Liver (tissue), 9 donors: ENCODE data around the gene BRS3. TPM values are rescaled to one million over a fixed set of nuclear protein-coding genes. Genes with fewer than 3 reads are reported as not detected.
"Not testable (repeated sequence)": the region's sequence is repeated elsewhere in the genome, so short reads cannot be mapped to it uniquely, and the experiment has no call there.

Source experiments
- DNase-seq: peaks from one replicate; pipeline ENCODE4 v3.0.0-alpha.2; 2017; ENCODE audit warnings: low spot score
- H3K27ac ChIP-seq, 2 donors: one replicate each; pipeline ENCODE4 v1.7.0; 2013; ENCODE audit warnings: inconsistent platforms in 2 of 2, low read length in 2 of 2, control low read depth in 1 of 2, low read depth in 1 of 2, mild to moderate bottlenecking in 1 of 2
- H3K27me3 ChIP-seq, 4 donors: one replicate each; pipeline versions ENCODE4 v1.6.1 to v1.7.0; 2013; ENCODE audit warnings: low read length in 3 of 4, inconsistent platforms in 1 of 4, mild to moderate bottlenecking in 1 of 4, moderate library complexity in 1 of 4; ENCODE audit not compliant: control insufficient read depth in 4 of 4, insufficient read depth in 4 of 4
- H3K36me3 ChIP-seq, 4 donors: one replicate each; pipeline versions ENCODE4 v1.6.1 to v1.7.0; 2013; ENCODE audit warnings: low read length in 3 of 4, mild to moderate bottlenecking in 3 of 4, low read depth in 1 of 4, moderate library complexity in 1 of 4; ENCODE audit not compliant: control insufficient read depth in 4 of 4, insufficient read depth in 3 of 4
- H3K4me1 ChIP-seq, 4 donors: one replicate each; pipeline versions ENCODE4 v1.6.1 to v1.7.0; 2013; ENCODE audit warnings: low read length in 3 of 4, mild to moderate bottlenecking in 3 of 4, moderate library complexity in 1 of 4; ENCODE audit not compliant: control insufficient read depth in 4 of 4, insufficient read depth in 4 of 4
- H3K4me3 ChIP-seq, 3 donors: one replicate each; pipeline versions ENCODE4 v1.6.1 to v1.7.0; 2013; ENCODE audit warnings: low read length in 3 of 3, control low read depth in 1 of 3, low read depth in 1 of 3, mild to moderate bottlenecking in 1 of 3
- H3K9ac ChIP-seq, 2 donors: one replicate each; pipeline ENCODE4 v1.7.0; 2013; ENCODE audit warnings: low read length in 2 of 2, mild to moderate bottlenecking in 2 of 2, moderate library complexity in 2 of 2, control low read depth in 1 of 2, low read depth in 1 of 2
- H3K9me3 ChIP-seq, 4 donors: one replicate each; pipeline versions ENCODE4 v1.6.1 to v1.7.0; 2013; ENCODE audit warnings: low read length in 3 of 4; ENCODE audit not compliant: control insufficient read depth in 4 of 4
- CTCF ChIP-seq: fragments of 150-350 bp; IDR thresholded peaks from 2 replicates; pipeline ENCODE4 v1.5.1; 2017; ENCODE audit warnings: improper control_type of control experiment, low read depth, low read length; ENCODE audit not compliant: missing input control
- EGR1 ChIP-seq, 2 donors: IDR thresholded peaks; 2 replicates each; pipeline ENCODE4 v1.6.1; 2016 to 2018; ENCODE audit warnings: antibody characterized with exemption in 2 of 2, low read depth in 2 of 2
- FOXA1 ChIP-seq: IDR thresholded peaks from 2 replicates; pipeline ENCODE4 v1.6.1; 2016; ENCODE audit warnings: antibody characterized with exemption
- FOXA2 ChIP-seq: IDR thresholded peaks from 2 replicates; pipeline ENCODE4 v1.6.1; 2016; ENCODE audit warnings: antibody characterized with exemption
- GABPA ChIP-seq, 2 donors: IDR thresholded peaks in 1 of 2; conservative IDR thresholded peaks in 1 of 2; 2 replicates each; pipeline ENCODE4 v1.6.1; 2016; ENCODE audit warnings: antibody characterized with exemption in 2 of 2, mild to moderate bottlenecking in 1 of 2, moderate library complexity in 1 of 2
- HNF4A ChIP-seq, 2 donors: conservative IDR thresholded peaks; 2 replicates each; pipeline ENCODE4 v1.6.1; 2016; ENCODE audit warnings: antibody characterized with exemption in 2 of 2, mild to moderate bottlenecking in 2 of 2
- HNF4G ChIP-seq: IDR thresholded peaks from 2 replicates; pipeline ENCODE4 v1.6.1; 2016; ENCODE audit warnings: antibody characterized with exemption
- JUND ChIP-seq, 2 donors: IDR thresholded peaks; 2 replicates each; pipeline ENCODE4 v1.6.1; 2016; ENCODE audit warnings: antibody characterized with exemption in 2 of 2
- NR2F2 ChIP-seq: IDR thresholded peaks from 2 replicates; pipeline ENCODE4 v1.6.1; 2016; ENCODE audit warnings: antibody characterized with exemption
- RAD21 ChIP-seq, 2 donors: IDR thresholded peaks; 2 replicates each; pipeline ENCODE4 v1.6.1; 2016; ENCODE audit warnings: antibody characterized with exemption in 2 of 2, mild to moderate bottlenecking in 2 of 2
- RXRA ChIP-seq, 2 donors: IDR thresholded peaks; 2 replicates each; pipeline ENCODE4 v1.6.1; 2017 to 2018; ENCODE audit warnings: antibody characterized with exemption in 2 of 2, mild to moderate bottlenecking in 1 of 2
- SP1 ChIP-seq: IDR thresholded peaks from 2 replicates; pipeline ENCODE4 v1.6.1; 2018; ENCODE audit warnings: antibody characterized with exemption, mild to moderate bottlenecking
- TAF1 ChIP-seq: conservative IDR thresholded peaks from 2 replicates; pipeline ENCODE4 v1.6.1; 2016; ENCODE audit warnings: antibody characterized with exemption, mild to moderate bottlenecking
- YY1 ChIP-seq: IDR thresholded peaks from 2 replicates; pipeline ENCODE4 v1.6.1; 2016; ENCODE audit warnings: antibody characterized with exemption, mild to moderate bottlenecking
- WGBS: extraction: QIAGEN DNeasy Blood & Tissue Kit; methylation state at CpG from one replicate; pipeline ENCODE4 v1.1.7; 2013; 5-methylcytosine and 5-hydroxymethylcytosine counted together
- polyA plus RNA-seq, 2 donors: library from polyadenylated mRNA; stranded (reverse) in 1 of 2; unstranded in 1 of 2; fragments of 200-250 nt in 1 of 2; fragments of >200 nt in 1 of 2; fragmentation: Nextera tagmentation in 1 of 2; extraction: Ambion mirVana in 1 of 2; gene quantifications; one replicate each; pipeline versions ENCODE4 v1.2.1 to v1.2.3, GENCODE V29; 2013 to 2015
- total RNA-seq, 2 donors: library from RNA; depleted of rRNA; stranded (reverse); fragments of >200 nt; gene quantifications; one replicate each; pipeline ENCODE4 v1.2.3, GENCODE V29; 2014
- TF ChIP-seq, protein P1 (sequence below): IDR thresholded peaks from 2 replicates; pipeline ENCODE4 v1.6.1; 2016; ENCODE audit warnings: antibody characterized with exemption
- TF ChIP-seq, protein P2 (sequence below): IDR thresholded peaks from 2 replicates; pipeline ENCODE4 v1.6.1; 2016; ENCODE audit warnings: antibody characterized with exemption
- TF ChIP-seq, protein P3 (sequence below): IDR thresholded peaks from 2 replicates; pipeline ENCODE4 v1.6.1; 2016; ENCODE audit warnings: antibody characterized with exemption
- TF ChIP-seq, protein P4 (sequence below): IDR thresholded peaks from 2 replicates; pipeline ENCODE4 v1.6.1; 2016; ENCODE audit warnings: antibody characterized with exemption, mild to moderate bottlenecking
- donor health status: healthy.
- donor health status: healthy.
- donor health status: healthy.
- donor health status: healthy.
- donor health status: healthy.

Gene BRS3
- total and polyA plus RNA-seq, 4 donors = not detected

- Histone ChIP-seq H3K4me3 (no peak overlapping the region), H3K27me3 (peaks cover 0 to 3% (median 0%) of the 10 kb centered on the region in 4 donors), H3K9me3 (no peaks in the 10 kb centered on the region), H3K27ac (no peak overlapping the region), H3K4me1 (no peaks in the 10 kb centered on the region), H3K36me3 (no peaks in the 10 kb centered on the region), H3K9ac (no peak overlapping the region)
- WGBS = 88% methylated on average over 3 of the region's 3 CpGs
- TF ChIP-seq, protein P1, sequence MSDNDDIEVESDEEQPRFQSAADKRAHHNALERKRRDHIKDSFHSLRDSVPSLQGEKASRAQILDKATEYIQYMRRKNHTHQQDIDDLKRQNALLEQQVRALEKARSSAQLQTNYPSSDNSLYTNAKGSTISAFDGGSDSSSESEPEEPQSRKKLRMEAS = no peak
- TF ChIP-seq TAF1 = no peak
- no peak for DNase-seq
Observed at GRCh38 chrX:136438192-136438591, 49.6 kb upstream of the BRS3 start.

- DNase-seq, H3K27ac ChIP-seq, H3K4me3 ChIP-seq, H3K36me3 ChIP-seq, H3K4me1 ChIP-seq, H3K27me3 ChIP-seq, H3K9me3 ChIP-seq, H3K9ac ChIP-seq: not testable (repeated sequence)
- 81% methylated on average over 17 of the region's 18 CpGs for WGBS
Observed at GRCh38 chrX:136445674-136446073, 42.1 kb upstream of the BRS3 start.

DNA sequence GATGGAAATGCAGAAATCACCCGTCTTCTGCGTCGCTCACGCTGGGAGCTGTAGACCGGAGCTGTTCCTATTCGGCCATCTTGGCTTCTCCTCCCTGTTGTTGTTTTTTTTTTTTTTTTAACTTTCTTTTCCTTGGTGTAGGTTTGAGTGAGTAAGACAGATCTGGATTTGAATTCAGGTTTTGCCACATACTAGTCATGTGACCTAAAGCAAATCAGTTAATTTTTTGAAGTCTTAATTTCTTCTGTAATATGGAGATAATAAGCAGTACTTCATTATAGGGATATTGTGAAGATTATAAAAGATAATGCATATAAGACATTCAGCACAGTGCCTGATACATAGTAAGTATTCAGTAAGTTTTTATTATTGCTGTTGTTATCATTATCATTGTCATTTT, 41.5 kb upstream of the BRS3 start:
- no peak for DNase-seq

More for the DNA sequence above, 41.5 kb upstream of the BRS3 start:
- Histone ChIP-seq H3K4me3 (no peak overlapping the region), H3K9me3 (no peaks in the 10 kb centered on the region), H3K36me3 (no peaks in the 10 kb centered on the region), H3K27ac (no peak overlapping the region), H3K27me3 (no peaks in the 10 kb centered on the region), H3K9ac (no peak overlapping the region), H3K4me1 (no peaks in the 10 kb centered on the region)
- TF ChIP-seq TAF1 (no peak), NR2F2 (no peak), SP1 (no peak), RXRA (IDR thresholded peaks at IDR 0.05) (no peak), JUND (IDR thresholded peaks at IDR 0.05) (no peak), YY1 (no peak), HNF4A (conservative IDR thresholded peaks at IDR 0.05) (no peak), EGR1 (IDR thresholded peaks at IDR 0.05; ENCODE audit: low read depth in 2 of 2) (no peak), CTCF (no peak), FOXA2 (no peak), HNF4G (no peak), GABPA (IDR thresholded peaks at IDR 0.05 in 1 of 2, conservative IDR thresholded peaks at IDR 0.05 in 1 of 2) (no peak), RAD21 (IDR thresholded peaks at IDR 0.05) (no peak), FOXA1 (no peak)
- TF ChIP-seq, protein P2, sequence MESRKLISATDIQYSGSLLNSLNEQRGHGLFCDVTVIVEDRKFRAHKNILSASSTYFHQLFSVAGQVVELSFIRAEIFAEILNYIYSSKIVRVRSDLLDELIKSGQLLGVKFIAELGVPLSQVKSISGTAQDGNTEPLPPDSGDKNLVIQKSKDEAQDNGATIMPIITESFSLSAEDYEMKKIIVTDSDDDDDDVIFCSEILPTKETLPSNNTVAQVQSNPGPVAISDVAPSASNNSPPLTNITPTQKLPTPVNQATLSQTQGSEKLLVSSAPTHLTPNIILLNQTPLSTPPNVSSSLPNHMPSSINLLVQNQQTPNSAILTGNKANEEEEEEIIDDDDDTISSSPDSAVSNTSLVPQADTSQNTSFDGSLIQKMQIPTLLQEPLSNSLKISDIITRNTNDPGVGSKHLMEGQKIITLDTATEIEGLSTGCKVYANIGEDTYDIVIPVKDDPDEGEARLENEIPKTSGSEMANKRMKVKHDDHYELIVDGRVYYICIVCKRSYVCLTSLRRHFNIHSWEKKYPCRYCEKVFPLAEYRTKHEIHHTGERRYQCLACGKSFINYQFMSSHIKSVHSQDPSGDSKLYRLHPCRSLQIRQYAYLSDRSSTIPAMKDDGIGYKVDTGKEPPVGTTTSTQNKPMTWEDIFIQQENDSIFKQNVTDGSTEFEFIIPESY = no peak
- TF ChIP-seq, protein P1 = no peak
- TF ChIP-seq, protein P3, sequence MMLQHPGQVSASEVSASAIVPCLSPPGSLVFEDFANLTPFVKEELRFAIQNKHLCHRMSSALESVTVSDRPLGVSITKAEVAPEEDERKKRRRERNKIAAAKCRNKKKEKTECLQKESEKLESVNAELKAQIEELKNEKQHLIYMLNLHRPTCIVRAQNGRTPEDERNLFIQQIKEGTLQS = no peak
- TF ChIP-seq, protein P4, sequence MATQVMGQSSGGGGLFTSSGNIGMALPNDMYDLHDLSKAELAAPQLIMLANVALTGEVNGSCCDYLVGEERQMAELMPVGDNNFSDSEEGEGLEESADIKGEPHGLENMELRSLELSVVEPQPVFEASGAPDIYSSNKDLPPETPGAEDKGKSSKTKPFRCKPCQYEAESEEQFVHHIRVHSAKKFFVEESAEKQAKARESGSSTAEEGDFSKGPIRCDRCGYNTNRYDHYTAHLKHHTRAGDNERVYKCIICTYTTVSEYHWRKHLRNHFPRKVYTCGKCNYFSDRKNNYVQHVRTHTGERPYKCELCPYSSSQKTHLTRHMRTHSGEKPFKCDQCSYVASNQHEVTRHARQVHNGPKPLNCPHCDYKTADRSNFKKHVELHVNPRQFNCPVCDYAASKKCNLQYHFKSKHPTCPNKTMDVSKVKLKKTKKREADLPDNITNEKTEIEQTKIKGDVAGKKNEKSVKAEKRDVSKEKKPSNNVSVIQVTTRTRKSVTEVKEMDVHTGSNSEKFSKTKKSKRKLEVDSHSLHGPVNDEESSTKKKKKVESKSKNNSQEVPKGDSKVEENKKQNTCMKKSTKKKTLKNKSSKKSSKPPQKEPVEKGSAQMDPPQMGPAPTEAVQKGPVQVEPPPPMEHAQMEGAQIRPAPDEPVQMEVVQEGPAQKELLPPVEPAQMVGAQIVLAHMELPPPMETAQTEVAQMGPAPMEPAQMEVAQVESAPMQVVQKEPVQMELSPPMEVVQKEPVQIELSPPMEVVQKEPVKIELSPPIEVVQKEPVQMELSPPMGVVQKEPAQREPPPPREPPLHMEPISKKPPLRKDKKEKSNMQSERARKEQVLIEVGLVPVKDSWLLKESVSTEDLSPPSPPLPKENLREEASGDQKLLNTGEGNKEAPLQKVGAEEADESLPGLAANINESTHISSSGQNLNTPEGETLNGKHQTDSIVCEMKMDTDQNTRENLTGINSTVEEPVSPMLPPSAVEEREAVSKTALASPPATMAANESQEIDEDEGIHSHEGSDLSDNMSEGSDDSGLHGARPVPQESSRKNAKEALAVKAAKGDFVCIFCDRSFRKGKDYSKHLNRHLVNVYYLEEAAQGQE = no peak
- 93% methylated on average over 6 of the region's 6 CpGs for WGBS
